Measurements from ENCODE around the gene KATNAL2.
"Not testable (repeated sequence)": the region's sequence is repeated elsewhere in the genome, so short reads cannot be mapped to it uniquely, and the experiment has no call there.

KATNAL2 gene

DNA sequence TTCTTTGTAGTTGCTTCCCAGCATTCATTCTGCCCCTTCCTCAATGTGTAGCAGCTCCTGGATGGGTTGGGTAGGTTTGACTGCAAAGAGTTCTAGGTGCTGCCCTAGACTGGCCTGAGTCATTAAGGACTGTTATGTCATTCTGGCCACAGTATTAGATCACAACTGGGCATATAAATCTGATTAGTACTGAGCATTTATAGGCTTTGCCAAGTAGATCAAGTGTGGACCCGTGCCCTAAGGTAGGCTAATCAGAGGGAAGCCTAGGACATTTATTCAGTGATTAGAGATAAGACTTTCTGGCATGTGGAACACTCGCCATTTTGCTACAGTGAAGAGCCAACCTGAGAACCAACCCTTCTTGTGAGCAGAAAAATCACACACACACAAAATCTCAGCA lies 2.7 kb downstream of the KATNAL2 start:
- in situ Hi-C loops (cut with MboI; ENCODE audit: low pct_unique_long_range_greater_than_20kb, low sequenced_read_pairs), result no loop called here
- no peak for DNase-seq

DNA sequence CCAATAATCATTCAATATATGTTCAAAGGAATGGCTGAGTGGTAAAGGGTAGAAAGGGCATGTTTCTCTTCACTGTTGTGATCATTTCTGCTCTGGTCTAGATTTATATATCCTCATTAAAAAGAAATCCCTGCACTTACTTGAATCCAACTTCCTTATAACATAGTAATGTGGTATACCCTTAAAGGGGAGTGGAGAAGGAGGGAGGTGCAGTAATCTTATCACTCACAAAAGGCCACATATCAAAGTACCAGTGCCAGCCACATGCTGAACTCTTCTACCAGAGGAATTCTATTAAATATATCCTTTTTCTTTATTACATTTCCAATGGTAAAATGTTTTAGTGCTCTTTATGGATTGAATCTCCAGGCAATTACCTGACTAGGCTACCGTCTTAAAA lies 3.3 kb downstream of the KATNAL2 start:
- no peak for DNase-seq
- in situ Hi-C loops (cut with MboI; ENCODE audit: low pct_unique_long_range_greater_than_20kb, low sequenced_read_pairs), result no loop called here

- in situ Hi-C loops (cut with MboI; ENCODE audit: low pct_unique_long_range_greater_than_20kb, low sequenced_read_pairs), result no loop called here
These were observed 22.0 kb downstream of the KATNAL2 start for GRCh38 chr18:46939337-46939963.

DNA sequence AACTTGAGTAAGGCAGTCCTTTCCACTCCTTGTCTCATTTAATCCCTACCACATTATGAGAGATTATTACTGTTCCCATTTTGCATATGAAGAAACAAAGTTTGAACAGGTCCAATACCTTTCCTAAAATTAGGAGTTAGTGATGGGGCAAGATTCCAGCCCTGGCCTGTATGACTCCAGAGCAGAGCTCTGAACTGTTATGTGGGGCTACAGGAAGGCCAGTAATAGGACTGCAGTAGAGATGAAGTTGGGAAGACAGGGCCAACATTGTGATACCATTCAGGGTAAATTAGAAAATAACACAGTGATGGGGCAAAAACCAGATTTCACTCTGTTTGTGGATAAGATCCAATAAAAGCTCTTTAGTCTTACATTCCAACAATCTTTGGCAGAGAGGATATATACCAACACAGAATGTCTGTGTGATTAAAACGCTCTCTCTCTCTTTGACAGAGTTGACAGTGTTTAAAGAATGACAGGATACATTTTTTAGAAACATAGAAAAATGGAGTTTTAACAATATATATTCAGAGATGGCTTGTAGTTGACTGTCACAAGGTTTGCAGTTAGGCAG lies 22.7 kb downstream of the KATNAL2 start:
- DNase-seq, result no peak
- in situ Hi-C loops (cut with MboI; ENCODE audit: low pct_unique_long_range_greater_than_20kb, low sequenced_read_pairs), result no loop called here

More at GRCh38 chr18:46939337-46939963, 22.0 kb downstream of the KATNAL2 start:
- no peak for DNase-seq

DNA sequence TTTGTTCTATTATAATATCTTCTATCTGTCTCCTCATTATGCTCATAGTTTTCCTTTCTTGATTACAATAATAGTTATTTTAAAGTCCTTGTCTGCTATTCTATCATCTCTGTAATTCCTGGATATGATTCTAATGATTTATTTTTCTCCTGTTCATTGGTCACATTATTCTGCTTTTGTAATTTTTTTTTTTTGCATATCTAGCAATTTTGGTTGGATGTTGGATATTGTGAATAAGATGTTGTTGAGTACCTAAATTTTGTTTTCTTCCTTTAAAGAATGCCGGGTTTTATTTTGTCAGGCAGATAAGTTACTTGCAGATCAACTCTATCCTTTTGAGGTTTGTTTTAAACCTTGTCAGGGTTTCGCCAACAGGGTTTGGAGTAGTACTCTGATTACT lies 25.2 kb downstream of the KATNAL2 start:
- in situ Hi-C loops (cut with MboI; ENCODE audit: low pct_unique_long_range_greater_than_20kb, low sequenced_read_pairs), result no loop called here
- no peak for DNase-seq

DNA sequence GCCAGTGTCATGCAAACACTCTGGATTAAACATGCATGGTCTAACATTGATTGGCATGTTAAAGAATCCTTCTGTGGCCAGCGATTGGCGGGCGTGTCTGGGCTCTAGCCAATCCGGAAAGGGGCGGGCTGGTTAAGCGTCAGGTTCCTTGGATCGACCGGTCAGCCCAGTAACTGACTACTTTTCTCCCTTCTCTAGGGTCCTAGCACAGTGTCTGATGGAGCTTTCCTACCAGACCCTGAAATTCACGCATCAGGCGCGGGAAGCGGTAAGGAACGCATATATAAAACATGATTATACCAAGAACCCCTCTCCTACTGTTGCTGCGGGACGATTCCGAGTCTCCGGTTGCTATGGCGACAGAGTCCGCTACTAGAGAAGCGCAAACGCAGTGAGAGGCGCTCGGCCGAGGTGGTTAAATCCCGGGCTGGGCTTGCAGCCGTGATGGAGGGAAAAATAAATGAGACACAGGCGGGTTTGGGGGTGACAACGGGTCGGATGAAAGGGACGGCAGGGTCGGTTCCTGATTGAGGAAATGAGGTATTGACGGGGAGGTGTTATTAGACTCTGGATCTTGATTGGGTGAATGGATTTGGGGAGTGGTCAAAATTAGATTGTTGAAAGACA lies 29.4 kb downstream of the KATNAL2 start:
- no peak for DNase-seq

GRCh38 chr18:46950064-46950656 lies 32.8 kb downstream of the KATNAL2 start:
- DNase-seq, result peak; percentile 32
- in situ Hi-C loops (cut with MboI; ENCODE audit: low pct_unique_long_range_greater_than_20kb, low sequenced_read_pairs), result no loop called here

More for the DNA sequence above, 29.4 kb downstream of the KATNAL2 start:
- in situ Hi-C loops (cut with MboI; ENCODE audit: low pct_unique_long_range_greater_than_20kb, low sequenced_read_pairs), result no loop called here

DNA sequence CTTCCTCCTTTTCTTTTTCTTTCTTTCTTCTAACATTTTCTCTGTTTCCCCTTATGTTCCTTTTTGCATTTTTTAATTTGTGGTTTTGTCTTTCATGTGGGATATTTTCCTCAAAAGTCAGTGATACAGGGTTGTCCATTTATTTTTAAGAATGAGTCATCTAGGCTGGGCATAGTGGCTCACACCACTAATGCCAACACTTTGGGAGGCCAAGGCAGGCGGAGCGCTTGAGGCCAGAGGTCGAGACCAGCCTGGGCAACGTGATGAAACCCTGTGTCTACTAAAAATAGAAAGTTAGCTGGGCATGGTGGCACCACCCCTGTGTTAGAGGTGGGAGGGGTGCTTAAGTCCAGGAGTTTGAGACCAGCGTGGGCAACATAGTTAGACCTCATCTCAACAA lies 35.8 kb downstream of the KATNAL2 start:
- in situ Hi-C loops (cut with MboI; ENCODE audit: low pct_unique_long_range_greater_than_20kb, low sequenced_read_pairs), result no loop called here
- DNase-seq, result no peak

DNA sequence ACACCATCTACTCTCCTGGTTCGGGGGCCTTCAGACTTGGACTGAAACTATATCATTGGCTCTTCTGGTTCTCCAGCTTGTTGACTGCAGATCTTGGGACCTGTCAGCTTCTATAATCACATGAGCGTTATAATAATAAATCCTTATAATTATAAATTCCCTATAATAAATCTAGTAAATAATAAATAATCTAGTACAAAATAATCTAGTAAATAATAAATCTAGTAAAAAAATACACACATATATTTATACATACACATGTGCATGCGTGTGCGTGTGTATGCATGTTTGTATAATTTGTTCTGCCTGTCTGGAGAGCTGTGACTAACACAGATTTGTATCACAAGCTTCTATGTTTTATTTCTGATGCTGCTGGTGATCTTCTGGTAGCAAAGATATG lies 40.8 kb downstream of the KATNAL2 start:
- DNase-seq, result no peak
- in situ Hi-C loops (cut with MboI; ENCODE audit: low pct_unique_long_range_greater_than_20kb, low sequenced_read_pairs), result no loop called here

GRCh38 chr18:46963656-46964578 lies 46.5 kb downstream of the KATNAL2 start:
- DNase-seq; in situ Hi-C loops (cut with MboI; ENCODE audit: low pct_unique_long_range_greater_than_20kb, low sequenced_read_pairs): not testable (repeated sequence)

DNA sequence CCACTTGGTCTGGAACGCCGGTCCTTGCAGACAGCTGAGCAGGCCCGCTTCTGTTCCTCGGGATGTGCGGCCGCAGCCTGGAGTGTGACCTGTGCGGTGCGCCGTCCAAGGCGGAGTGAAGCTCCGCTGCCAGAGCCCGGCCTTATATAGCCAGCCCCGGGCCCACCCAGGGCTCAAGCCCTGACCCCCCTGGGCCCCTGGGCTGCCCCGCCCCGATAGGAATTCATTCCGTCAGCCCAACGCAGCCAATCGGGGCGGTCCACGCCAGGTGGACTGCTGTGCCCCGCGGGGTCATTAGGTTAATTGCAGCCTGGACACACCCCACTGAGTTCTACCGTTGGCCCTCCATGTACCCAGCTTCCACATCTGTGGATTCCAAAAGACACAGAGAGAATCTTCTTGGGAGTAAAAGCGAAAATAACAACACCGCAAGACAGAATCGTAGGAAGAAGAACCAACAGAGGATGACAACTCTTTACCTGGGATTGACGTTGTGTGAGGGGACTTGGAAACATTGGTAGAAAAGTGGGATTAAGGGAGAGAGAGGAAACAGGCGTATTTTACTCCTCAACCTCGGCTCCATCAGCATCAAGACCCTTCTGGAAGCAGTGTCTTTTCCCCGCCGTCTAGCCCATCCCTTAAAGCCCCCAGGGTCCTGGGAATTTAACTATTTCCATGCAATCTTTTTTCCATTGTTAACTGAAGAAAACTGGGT lies 47.3 kb downstream of the KATNAL2 start:
- DNase-seq; in situ Hi-C loops (cut with MboI; ENCODE audit: low pct_unique_long_range_greater_than_20kb, low sequenced_read_pairs): not testable (repeated sequence)

- DNase-seq; in situ Hi-C loops (cut with MboI; ENCODE audit: low pct_unique_long_range_greater_than_20kb, low sequenced_read_pairs): not testable (repeated sequence)
These were observed 48.9 kb downstream of the KATNAL2 start for GRCh38 chr18:46966266-46966665.

DNA sequence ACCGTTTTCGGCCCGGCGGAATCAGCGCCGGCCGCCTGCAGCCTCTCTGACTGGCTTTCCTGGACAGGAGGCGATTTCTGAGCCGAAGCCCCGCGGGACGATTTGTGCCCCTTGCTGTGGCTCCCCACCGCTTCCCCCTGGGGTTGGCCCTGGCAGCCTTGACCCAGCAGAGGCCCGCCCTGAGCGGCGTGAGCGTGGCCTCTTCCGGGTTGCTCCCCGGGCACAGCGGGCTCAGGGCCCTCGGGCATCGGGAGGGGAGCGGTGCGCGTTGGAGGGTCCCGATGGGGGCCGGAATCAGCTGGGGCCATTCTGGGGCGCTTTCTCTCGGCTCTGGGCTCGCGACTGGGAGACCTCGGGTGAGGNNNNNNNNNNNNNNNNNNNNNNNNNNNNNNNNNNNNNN lies 52.1 kb downstream of the KATNAL2 start:
- in situ Hi-C loops (cut with MboI; ENCODE audit: low pct_unique_long_range_greater_than_20kb, low sequenced_read_pairs), result not testable (repeated sequence)

GRCh38 chr18:47019870-47020269 lies 102.5 kb downstream of the KATNAL2 start:
- in situ Hi-C loops (cut with MboI; ENCODE audit: low pct_unique_long_range_greater_than_20kb, low sequenced_read_pairs), result not testable (repeated sequence)

More for the DNA sequence above, 52.1 kb downstream of the KATNAL2 start:
- not testable (repeated sequence) for DNase-seq

GRCh38 chr18:47020757-47021156 lies 103.4 kb downstream of the KATNAL2 start:
- in situ Hi-C loops (cut with MboI; ENCODE audit: low pct_unique_long_range_greater_than_20kb, low sequenced_read_pairs); DNase-seq: not testable (repeated sequence)

More at GRCh38 chr18:47019870-47020269, 102.5 kb downstream of the KATNAL2 start:
- DNase-seq, result not testable (repeated sequence)

GRCh38 chr18:47022821-47023220 lies 105.4 kb downstream of the KATNAL2 start:
- in situ Hi-C loops (cut with MboI; ENCODE audit: low pct_unique_long_range_greater_than_20kb, low sequenced_read_pairs); DNase-seq: not testable (repeated sequence)

GRCh38 chr18:47023769-47024465 lies 106.5 kb downstream of the KATNAL2 start:
- in situ Hi-C loops (cut with MboI; ENCODE audit: low pct_unique_long_range_greater_than_20kb, low sequenced_read_pairs); DNase-seq: not testable (repeated sequence)

Measured in KBM-7 (cell line).